ENCODE measurements around the gene RNF186.
A peak's percentile ranks its signal among the peaks of the same experiment; 100 is the strongest.
"Not testable (repeated sequence)": the region's sequence is repeated elsewhere in the genome, so short reads cannot be mapped to it uniquely, and the experiment has no call there.

Gene RNF186

GRCh38 chr1:19824541-19824940, 9.5 kb upstream of the RNF186 start:
- no peak for DNase-seq (ENCODE audit: low read depth)

GRCh38 chr1:19824036-19824435, 9.0 kb upstream of the RNF186 start:
- no peak for DNase-seq (ENCODE audit: low read depth)

- DNase-seq (ENCODE audit: low read depth): no peak
These were observed 4.6 kb upstream of the RNF186 start for GRCh38 chr1:19819701-19820100.

- DNase-seq (ENCODE audit: low read depth): no peak
These were observed 3.2 kb upstream of the RNF186 start for GRCh38 chr1:19818324-19818723.

DNA sequence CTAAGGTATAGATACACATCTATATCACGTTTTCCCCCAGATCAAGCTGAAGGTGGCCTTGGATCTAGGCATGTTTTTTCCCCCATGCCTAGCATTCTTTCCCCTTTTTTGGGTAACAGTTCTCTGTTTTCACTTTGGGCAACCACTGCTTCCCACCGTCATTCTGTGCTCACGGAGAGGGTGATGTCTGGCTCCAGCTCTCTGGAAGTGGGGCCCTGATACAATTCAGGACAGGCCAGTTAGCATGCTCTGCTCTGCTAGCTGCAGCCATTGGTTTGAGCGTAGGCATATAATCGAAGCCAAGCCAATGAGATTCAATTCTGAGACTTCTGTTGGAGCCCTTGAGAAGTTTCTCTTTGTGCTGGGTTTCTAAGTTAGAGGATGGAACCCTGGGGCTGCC, 2.1 kb upstream of the RNF186 start:
- no peak for DNase-seq (ENCODE audit: low read depth)

DNA sequence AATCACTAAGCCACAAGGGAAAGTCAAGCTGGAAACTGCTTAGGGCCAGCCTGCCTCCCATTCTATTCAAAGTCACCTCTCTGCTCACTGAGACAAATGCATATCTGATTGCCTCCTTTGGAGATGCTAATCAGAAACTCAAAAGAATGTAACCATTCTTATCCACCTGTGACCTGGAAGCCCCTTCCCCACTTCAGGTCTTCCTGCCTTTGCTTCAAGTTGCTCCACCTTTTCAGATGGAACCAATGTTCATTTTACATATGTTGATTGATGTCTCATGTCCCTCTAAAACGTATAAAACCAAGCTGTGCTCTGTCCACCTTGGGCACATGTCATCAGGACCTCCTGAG, 1.6 kb upstream of the RNF186 start:
- DNase-seq (ENCODE audit: low read depth): not testable (repeated sequence)

DNA sequence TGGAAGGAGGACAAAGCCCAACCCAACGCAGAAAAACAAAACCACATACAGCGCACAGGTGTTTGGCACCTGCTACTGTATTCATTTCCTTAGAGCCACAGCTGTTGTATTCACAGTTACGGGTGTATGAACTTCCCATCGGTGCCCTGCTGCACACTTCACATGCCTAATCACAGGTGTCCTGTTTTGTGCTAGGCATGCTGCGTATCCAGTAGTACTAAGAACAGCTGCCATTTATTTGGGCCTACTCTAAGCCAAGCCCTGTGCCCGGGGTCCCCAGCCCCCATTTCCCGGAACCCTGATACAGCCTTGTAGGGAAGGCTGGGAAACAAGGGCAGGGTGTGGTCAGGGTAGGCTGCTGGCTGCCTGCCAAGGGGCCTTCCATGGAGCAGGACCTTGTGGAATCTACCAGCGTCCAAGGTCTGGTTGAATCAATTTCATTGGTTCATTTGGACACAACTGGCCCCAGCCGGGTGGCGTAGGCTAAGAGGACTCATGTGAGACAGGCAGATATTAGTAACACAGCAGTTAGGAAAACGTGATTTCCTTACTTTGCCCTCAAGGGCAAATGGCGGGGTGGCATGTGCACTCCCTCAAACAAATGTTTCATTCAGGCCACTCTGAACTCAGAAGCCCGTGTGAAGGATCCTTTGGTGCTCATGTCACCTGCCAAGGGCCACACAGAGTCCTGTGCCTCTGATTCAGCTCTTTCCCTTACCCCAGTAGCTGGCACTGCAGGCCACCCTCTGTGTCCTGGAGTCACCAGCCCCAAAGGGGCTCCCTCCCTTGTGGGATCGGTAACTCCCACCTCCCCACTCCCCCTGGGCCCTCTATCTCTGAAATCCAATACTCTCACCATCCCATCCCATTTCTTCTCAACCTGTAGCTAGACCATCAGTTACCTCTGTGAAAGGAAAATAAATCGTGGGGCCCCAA, 986 bp upstream of the RNF186 start:
- no peak for DNase-seq (ENCODE audit: low read depth)

- no peak for DNase-seq (ENCODE audit: low read depth)
These were observed 830 bp downstream of the RNF186 start for GRCh38 chr1:19814244-19814661.

- no peak for DNase-seq (ENCODE audit: low read depth)
These were observed 1.5 kb downstream of the RNF186 start for GRCh38 chr1:19813643-19813960.

DNA sequence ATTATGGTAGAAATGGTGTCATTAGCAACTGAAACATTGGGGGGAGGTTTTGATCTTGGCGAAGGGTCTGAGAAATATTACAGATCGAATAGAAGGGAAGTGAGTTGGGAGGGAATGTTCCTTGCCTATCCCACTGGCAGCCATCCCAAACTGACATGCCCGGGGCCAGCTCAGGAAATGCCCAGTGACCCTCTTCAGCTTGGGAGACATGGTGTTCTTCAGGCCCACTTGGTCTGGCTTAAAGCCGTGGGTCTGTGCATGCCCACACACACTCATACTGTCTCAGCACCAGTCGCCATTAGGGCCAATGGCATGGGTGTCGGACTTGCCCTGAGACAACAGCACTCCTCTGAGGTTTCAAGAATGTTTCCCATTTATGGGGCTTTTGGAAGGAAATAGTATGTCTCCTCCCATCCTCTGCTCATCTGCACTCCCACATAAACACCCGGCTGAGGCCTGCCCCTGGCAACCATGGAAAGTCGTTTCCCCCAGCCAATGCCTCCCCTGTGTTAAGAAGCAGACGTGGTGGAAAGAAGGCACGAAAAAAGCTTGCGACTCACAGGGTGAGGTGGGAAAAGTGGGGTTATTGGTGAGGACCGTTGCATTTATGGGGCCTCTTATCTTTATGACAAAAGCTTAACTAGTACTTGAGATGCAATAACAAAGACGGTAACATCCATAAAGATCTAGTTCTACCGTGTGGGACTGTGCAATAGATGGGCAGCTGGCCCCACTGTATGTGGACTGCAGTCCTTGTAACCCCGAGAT, 2.0 kb downstream of the RNF186 start:
- no peak for DNase-seq (ENCODE audit: low read depth)

DNA sequence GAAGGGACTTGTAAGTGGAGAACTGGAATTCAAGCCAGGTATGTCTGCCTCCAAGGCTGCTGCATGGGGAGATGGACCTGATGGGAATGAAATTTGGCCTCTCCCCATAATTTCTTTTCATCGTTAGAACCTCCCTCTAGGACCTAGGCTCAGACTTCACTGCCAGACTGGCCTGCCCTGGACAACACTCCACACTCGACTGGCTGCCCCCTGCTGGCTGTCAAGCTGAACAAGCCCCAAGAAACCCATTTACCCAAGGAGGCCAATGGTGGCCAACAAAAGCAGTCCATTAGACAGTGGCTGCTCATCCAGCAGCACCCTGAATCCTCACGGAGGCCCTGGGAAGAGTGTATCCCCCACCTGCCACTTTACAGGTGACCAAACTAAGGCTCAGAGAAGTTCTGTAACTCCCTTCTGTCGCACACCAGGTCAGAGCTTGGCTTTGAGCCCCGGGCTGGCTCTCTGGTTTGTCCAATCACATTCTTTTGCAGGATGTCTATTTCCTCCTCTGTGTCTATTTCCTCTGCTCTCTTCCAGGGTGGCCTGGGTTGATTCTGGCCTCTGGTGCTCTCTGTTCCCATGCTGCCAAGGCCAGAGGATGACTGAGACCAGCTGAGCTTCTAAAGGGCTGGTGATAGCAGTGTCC, 3.8 kb downstream of the RNF186 start:
- peak; percentile 32 for DNase-seq (ENCODE audit: low read depth)

- DNase-seq (ENCODE audit: low read depth): no peak
These were observed 5.9 kb downstream of the RNF186 start for GRCh38 chr1:19809044-19809750.

- DNase-seq (ENCODE audit: low read depth): no peak
These were observed 6.7 kb downstream of the RNF186 start for GRCh38 chr1:19808351-19808750.

- DNase-seq (ENCODE audit: low read depth): no peak
These were observed 10.2 kb downstream of the RNF186 start for GRCh38 chr1:19804831-19805251.

DNA sequence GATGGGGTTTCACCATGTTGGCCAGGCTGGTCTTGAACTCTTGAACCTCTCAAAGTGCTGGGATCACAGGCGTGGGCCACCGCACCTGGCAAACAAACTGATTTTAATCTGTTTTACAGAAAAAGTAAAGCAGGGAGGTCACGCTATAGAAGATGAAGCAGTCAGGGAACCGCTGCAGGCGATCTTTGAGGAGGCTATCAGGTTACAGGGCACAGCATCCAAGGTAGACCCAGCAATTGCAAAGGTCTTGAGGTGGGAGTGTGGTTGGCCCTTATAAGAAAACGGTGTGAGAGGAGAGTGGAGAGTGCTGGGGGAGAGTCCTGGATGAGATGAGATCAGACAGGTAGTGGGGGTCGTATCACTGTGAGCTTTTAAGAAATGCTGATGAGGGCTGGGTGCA, 12.8 kb downstream of the RNF186 start:
- no peak for DNase-seq (ENCODE audit: low read depth)

DNA sequence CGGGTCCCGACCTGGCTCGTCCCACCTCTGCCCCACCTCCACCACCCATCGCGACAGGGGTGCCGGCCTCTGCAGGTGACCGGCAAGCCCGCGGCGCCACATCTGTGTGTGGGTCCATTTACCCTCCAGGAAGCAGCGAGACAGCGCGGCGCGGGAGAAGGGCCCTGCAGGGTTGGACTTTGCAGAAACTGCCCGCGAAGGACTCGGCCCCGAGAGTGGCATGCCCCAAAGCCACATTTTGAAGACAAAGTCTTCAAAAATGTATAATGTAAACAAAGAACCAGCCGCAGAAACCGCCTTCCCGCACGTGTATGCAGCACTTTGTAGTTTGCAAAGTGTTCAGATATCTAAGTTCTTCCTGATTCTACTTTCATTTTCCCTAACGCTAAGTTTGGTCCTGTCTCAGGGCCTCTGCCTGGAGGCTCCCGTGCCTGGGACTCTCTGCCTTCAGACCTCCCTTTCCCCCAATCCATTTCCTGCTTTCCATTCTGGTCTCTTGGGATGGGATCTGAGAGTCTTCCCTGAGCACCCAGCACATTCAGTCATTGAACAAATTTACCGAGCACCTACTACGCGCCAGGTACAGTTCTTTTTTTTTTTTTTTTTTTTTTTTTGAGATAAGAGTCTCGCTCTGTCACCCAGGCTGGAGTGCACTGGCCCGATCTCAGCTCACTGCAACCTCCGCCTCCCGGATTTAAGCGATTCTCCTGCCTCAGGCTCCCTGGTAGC, 14.8 kb downstream of the RNF186 start:
- peak; percentile 21 for DNase-seq (ENCODE audit: low read depth)

DNA sequence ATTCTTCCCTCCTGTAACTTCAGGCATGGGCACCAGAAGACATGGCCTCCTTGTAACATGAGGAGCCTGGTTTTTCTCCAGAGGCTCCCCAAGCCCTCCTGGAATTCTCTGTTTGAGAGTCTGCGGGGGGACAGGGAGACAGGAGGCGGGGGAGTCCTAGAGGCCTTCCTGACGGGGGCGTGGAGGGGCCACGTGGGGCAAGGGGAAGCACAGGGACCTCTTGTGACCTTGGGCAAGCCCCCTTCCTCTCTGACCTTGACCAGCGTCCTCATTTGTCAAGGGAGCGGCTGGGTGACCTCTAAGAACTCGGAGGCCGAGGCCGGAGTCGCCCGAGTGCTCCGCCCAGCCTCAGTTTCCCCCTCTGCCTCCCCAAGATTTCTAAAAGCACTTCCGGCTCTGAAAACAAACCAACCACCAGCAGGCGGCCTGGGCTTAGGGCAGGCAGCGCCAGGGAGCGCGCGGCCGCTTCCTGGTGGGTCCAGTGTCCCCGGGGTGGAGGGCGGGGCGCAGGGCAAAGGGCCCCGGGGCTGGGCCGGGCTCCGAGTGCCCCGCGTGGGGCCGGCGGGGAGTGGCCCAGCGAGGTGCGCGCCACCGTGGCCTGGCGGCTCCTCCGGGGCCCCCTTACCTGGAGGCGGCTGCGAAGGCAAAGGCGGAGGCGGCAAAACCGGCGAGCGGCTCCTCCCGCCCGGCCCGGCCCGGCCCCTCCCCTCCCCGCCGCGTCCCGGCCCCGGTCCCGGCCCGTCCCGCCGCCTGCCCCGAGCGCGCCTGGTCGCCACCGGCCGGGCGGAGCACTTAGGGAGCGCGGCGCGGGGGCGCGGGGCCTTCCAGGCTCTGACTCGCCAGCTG, 15.6 kb downstream of the RNF186 start, which contains the start of gene TMCO4:
TMCO4 (minus strand) TSS at position 687 of the 846 bp plus-strand sequence. CDS start 19,158 bp downstream, outside the sequence.
- DNase-seq (ENCODE audit: low read depth): peak; percentile 36

DNA sequence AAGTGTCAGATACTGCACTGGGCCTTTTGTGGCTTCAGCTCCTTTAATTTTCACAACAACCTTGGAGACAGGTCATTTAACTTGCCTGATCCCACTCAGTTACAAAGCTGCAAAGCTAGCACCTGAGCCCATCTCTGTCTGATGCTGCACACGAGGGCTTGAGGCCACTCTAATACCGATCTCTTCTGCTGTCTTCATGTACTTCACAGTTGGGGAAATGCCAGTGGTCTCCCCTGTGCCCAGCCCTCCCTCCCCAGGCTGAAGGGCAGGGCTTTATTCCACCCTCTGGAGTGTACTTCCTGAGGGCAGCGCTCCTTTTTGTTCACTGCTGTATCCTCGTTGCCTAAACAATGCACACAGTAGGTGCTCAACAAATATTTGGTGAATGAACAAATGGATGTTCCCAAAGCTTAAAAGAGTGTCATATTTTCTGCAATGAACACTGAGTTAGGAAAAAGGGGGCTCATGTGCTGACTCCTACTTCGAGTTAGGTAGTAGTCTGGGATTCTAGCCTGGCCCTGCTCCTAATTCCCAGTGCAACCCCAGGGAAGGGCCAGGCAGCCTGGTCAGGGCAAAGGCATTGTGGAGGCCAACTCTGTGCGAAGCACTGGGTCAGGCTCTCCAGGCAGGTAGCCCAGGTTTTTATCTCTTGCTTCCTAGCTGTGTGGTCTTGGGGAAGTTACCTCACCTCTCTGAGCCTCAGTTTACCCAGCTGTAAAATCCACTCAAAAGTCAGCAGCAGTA, 16.4 kb downstream of the RNF186 start:
- no peak for DNase-seq (ENCODE audit: low read depth)

DNA sequence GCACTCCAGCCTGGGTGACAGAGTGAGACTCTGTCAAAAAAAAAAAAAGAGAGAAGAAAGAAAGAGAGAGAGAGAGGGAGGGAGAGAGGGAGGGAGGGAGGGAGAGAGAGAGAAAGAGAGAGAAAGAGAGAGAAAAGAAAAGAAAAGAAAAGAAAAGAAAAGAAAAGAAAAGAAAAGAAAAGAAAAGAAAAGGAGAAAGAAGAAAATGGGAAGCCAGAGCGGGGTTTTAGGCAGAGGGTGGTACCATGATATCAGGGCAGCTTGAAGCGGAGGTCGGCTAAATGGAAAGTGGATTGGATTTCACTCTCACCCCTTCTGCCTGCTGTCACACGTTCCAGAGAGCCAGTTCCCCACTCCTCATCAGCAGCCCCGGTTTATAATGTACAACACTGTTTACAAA, 17.3 kb downstream of the RNF186 start:
- DNase-seq (ENCODE audit: low read depth): no peak

GRCh38 chr1:19794583-19794982, 20.5 kb downstream of the RNF186 start:
- DNase-seq (ENCODE audit: low read depth): no peak

Data from activated T-cell treated with anti-CD3 and anti-CD28 coated beads for 1 hour (primary cell).